Measurements from ENCODE around the gene CDK5.
A peak's percentile ranks its signal among the peaks of the same experiment; 100 is the strongest.

Gene CDK5

DNA sequence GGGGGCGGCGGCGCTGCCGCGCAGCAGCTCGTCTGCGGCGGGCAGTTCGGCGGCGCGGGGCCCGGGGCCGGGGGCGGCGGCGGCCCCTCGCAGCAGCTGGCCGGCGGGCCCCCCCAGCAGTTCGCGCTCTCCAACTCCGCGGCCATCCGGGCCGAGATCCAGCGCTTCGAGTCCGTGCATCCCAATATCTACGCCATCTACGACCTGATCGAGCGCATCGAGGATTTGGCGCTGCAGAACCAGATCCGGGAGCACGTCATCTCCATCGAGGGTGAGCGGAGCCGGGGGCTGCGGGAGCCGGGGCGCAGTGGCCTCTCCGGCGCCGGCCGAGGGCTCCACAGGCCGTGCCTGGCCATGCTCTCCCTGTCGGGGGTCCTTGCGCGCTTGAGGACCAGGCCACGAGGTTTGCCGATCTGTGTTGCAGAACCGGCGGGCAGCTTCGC is 29.1 kb upstream of the CDK5 start:
- DNase-seq (ENCODE audit: low read depth), result no peak

- peak; percentile 46 for DNase-seq (ENCODE audit: low read depth)
Observed at GRCh38 chr7:151085691-151086620, 28.3 kb upstream of the CDK5 start, which contains the start of gene AGAP3. AGAP3 (plus strand) TSS chr7:151086475; CDS start chr7:151086742, 267 bp downstream.

- no peak for DNase-seq (ENCODE audit: low read depth)
Observed at GRCh38 chr7:151085329-151085690, 27.6 kb upstream of the CDK5 start.

- no peak for DNase-seq (ENCODE audit: low read depth)
Observed at GRCh38 chr7:151083824-151084160, 26.1 kb upstream of the CDK5 start.

GRCh38 chr7:151083071-151083823 is 25.6 kb upstream of the CDK5 start, which contains the start of gene TMUB1:
TMUB1 (minus strand) TSS chr7:151083493; CDS start chr7:151082563, 930 bp downstream.
- peak; percentile 77 for DNase-seq (ENCODE audit: low read depth)

DNA sequence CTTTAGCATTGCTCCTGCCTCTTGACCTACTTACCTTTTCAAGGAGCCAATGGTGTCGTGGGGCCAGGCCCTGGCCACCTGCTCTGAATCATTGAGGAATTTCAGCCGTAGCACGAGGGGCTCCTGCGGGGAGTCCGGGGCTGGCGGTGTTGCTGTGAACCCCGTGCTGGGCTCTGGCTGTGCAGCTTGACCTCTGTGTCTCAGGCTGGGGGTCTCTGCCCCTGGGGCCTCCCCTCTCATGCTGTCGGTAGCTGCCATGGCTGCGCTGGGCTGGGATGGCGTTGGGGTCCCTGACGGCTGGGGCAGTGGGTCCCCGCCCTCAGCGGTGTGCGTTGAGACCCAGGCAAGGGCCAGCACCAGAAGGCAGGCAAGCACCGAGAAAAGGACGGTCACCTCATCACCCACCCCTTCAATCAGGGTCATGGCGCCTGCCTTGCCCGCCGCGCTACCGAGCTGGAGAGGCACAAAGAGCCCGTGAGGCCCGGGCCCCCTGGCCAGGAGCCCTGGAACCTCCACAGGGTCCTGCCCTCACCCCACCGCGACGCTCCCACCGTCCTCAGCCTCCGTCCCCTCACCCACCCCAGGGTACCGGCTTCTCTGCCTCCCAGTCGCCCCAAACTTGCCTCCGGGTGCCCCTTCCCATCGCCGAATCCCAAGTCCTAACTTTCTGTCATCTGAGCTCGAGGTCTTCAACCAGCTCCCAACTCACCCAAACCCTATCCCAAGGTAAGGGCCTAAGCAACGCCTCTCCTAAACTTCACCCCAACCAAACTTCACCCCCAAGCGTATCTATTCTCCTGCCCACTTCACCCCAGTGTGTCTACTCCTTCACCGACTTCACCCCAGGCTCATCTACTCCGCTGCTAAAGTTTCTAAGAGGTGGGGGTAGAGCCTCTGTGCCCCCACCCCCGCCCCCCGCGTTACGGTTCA is 24.7 kb upstream of the CDK5 start:
- no peak for DNase-seq (ENCODE audit: low read depth)

GRCh38 chr7:151081170-151082101 is 23.7 kb upstream of the CDK5 start:
- DNase-seq (ENCODE audit: low read depth), result no peak

GRCh38 chr7:151080522-151081169 is 22.9 kb upstream of the CDK5 start, which contains the start of gene FASTK:
FASTK (minus strand) TSS chr7:151080809; CDS start chr7:151080766, 43 bp downstream.
- DNase-seq (ENCODE audit: low read depth), result peak; percentile 83

DNA sequence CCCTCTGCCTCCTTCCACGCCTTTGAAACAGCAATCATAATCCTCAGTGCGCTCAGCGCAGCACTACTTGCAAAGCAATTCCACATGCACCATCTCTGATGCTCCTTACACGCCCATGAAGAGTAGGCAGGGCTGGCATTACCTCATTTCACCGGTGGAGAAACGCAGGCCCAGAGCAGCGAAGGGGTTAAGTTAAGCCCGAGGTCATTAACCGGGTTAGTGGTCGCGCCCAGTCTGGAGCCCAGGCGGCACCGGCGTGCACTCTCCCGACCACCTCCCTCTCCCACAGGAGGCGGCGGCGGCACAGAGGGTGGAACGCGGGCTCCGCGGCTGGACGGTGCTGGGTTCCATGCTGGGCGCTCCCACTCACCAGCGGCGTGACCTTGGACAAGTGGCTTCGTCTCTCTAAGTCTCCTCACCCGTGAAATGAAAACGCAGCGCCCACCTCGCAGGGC is 22.4 kb upstream of the CDK5 start:
- no peak for DNase-seq (ENCODE audit: low read depth)

DNA sequence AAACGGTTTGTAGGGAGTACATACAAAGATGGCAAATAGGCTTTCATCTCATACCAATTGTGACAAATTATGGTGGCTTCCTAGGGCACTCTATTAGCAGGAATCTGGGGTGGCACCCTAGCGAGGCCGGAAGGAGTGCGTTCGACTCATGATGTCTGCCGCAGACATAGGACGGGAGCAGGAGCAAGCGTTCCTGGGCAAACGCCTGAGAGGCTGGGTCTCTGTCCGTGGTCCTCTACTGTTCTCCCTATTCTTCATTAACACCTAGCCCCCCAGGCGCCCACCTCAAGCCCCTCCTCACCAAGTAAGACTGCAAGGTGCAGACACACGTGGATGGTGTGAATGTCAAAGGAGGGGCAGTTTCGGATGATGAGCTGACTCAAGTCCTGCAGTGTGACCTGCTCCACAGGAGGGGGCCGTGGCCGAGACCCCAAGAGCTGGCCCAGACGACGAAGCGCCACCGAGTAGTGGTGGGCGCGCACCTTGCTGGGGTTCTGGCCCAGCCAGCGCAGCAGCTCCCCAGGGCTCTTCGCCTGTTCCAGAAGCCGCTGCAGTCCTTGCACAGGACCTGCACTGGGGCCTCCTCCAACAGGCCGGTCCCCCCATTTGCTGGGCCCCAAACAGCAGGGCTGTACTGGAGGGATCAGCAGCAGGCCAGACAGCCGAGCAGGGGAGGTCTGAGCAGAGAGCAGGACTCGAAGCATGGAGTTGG is 21.7 kb upstream of the CDK5 start:
- no peak for DNase-seq (ENCODE audit: low read depth)

GRCh38 chr7:151078233-151079040 is 20.7 kb upstream of the CDK5 start:
- DNase-seq (ENCODE audit: low read depth), result no peak

- DNase-seq (ENCODE audit: low read depth), result no peak
Observed at GRCh38 chr7:151077705-151078232, 20.1 kb upstream of the CDK5 start.

GRCh38 chr7:151076863-151077704 is 19.4 kb upstream of the CDK5 start:
- DNase-seq (ENCODE audit: low read depth), result no peak

DNA sequence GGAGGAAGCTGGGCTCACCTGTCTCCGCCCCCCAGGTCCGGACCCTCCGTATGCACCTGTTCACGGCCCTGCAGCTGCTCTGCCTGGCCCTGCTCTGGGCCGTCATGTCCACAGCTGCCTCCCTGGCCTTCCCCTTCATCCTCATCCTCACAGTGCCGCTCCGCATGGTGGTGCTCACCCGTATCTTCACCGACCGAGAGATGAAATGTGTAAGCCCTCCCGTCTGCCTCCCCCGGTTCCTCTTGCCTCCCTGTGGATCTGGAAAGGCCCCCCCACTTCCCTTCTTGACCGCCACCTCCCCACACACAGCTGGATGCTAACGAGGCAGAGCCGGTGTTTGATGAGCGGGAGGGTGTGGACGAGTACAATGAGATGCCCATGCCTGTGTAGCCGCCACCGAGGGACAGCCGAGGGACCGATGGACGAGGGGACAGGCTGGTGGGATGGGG is 18.3 kb upstream of the CDK5 start:
- DNase-seq (ENCODE audit: low read depth), result no peak

DNA sequence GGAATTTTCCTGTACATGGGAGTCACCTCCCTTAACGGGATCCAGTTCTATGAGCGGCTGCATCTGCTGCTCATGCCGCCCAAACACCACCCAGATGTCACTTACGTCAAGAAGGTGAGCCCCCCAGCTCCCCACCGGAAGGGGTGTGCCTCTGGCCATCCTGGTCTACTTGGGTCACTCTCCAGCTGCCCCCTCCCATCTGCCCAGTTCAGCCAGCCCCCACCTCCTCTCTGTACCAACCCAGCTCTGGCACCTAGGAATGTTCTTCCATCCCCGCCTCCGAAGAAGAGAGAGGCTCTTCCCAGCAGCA is 17.9 kb upstream of the CDK5 start:
- no peak for DNase-seq (ENCODE audit: low read depth)

- DNase-seq (ENCODE audit: low read depth), result no peak
Observed at GRCh38 chr7:151074817-151075661, 17.3 kb upstream of the CDK5 start.
